K562 (cell line): ENCODE results near the gene RPS6KA4. TPM values are rescaled to one million over a fixed set of nuclear protein-coding genes. Genes with fewer than 3 reads are reported as not detected.
A peak's percentile ranks its signal among the peaks of the same experiment; 100 is the strongest.

Experiments used
- ASH1L ChIP-seq: fragments of 450-650 bp; IDR thresholded peaks from 2 replicates; pipeline ENCODE4 v1.6.1; 2018; ENCODE audit warnings: borderline replicate concordance, mild to moderate bottlenecking, low read depth; ENCODE audit not compliant: partially characterized antibody
- GATA2 ChIP-seq: sonication (generic); formaldehyde crosslinking; IDR thresholded peaks from 2 replicates; pipeline ENCODE4 v1.4.0; 2020; ENCODE audit warnings: mild to moderate bottlenecking, missing genetic modification reagents
- GTF2A2 ChIP-seq: IDR thresholded peaks from 2 replicates; pipeline ENCODE4 v1.6.1; 2016; ENCODE audit warnings: mild to moderate bottlenecking, missing genetic modification characterization, missing compliant biosample characterization
- HCFC1 ChIP-seq: IDR thresholded peaks from 2 replicates; pipeline ENCODE4 v1.6.1; 2012; ENCODE audit warnings: low read depth, low read length, improper control_type of control experiment
- SAFB2 ChIP-seq: fragments of 200-400 bp; formaldehyde crosslinking; IDR thresholded peaks from 2 replicates; pipeline ENCODE4 v1.6.1; 2018; ENCODE audit warnings: borderline replicate concordance, low read length, low read depth, moderate library complexity; ENCODE audit not compliant: severe bottlenecking
- SMARCA4 ChIP-seq: fragments of 450-650 bp; IDR thresholded peaks from 2 replicates; pipeline ENCODE4 v1.6.1; 2016
- ZFP36 ChIP-seq: fragments of 150-350 bp; IDR thresholded peaks from 2 replicates; pipeline ENCODE4 v1.6.1; 2018; ENCODE audit warnings: low read length, low read depth; ENCODE audit not compliant: partially characterized antibody
- ZNF140 ChIP-seq: fragments of 250-450 bp; sonication (Bioruptor Pico); IDR thresholded peaks from 2 replicates; pipeline ENCODE4 v1.8.0; 2021; ENCODE audit warnings: moderate library complexity, mild to moderate bottlenecking, inconsistent platforms
- ZNF668 ChIP-seq: fragments of 250-450 bp; sonication (Bioruptor Pico); IDR thresholded peaks from 2 replicates; pipeline ENCODE4 v1.8.0; 2022; ENCODE audit warnings: mild to moderate bottlenecking, inconsistent platforms
- polyA plus RNA-seq, 8 experiments: library from polyadenylated mRNA; depleted of rRNA in 4 of 8; stranded (reverse) in 5 of 8; unstranded in 3 of 8; fragments of >200 nt; fragmentation: Nextera tagmentation in 2 of 8; fragmentation: Illumina TruSeq in 1 of 8; extraction: Ambion mirVana in 2 of 8; extraction: Trizol in 1 of 8; gene quantifications; 2 replicates each; pipeline versions ENCODE4 v1.2.1 to v1.2.3, GENCODE V29; 2011 to 2014; ENCODE audit warnings: inconsistent platforms in 1 of 8, missing spikeins in 1 of 8
- total RNA-seq, 7 experiments: library from RNA; depleted of rRNA in 6 of 7; stranded (reverse); fragments of >200 nt in 6 of 7; fragmentation: Illumina TruSeq in 2 of 7; extraction: Trizol in 2 of 7; gene quantifications; 2 replicates each; pipeline versions ENCODE4 v1.2.1 to v1.2.3, GENCODE V29; 2011 to 2021; ENCODE audit warnings: low replicate concordance in 1 of 7
- TF ChIP-seq, protein P1 (sequence below): fragments of 250-450 bp; sonication (Bioruptor Pico); IDR thresholded peaks from 2 replicates; pipeline ENCODE4 v1.8.0; 2021; ENCODE audit warnings: mild to moderate bottlenecking, moderate library complexity
- TF ChIP-seq, protein P2 (sequence below): fragments of 250-450 bp; sonication (Bioruptor Pico); IDR thresholded peaks from 2 replicates; pipeline ENCODE4 v1.5.0; 2020; ENCODE audit warnings: mild to moderate bottlenecking
- TF ChIP-seq, protein P3 (sequence below), 2 experiments: fragments of 450-650 bp in 1 of 2; sonication (generic) in 1 of 2; formaldehyde crosslinking in 1 of 2; IDR thresholded peaks in 1 of 2; conservative IDR thresholded peaks in 1 of 2; 2 replicates each; pipeline versions ENCODE4 v1.6.1 to v1.8.1; 2016 to 2023; ENCODE audit warnings: mild to moderate bottlenecking in 2 of 2, moderate library complexity in 2 of 2, inconsistent platforms in 1 of 2, missing genetic modification reagents in 1 of 2
- TF ChIP-seq, protein P4 (sequence below): fragments of 450-650 bp; IDR thresholded peaks from 2 replicates; pipeline ENCODE4 v1.6.1; 2016; ENCODE audit warnings: mild to moderate bottlenecking
- TF ChIP-seq, protein P5 (sequence below): fragments of 450-650 bp; IDR thresholded peaks from 2 replicates; pipeline ENCODE4 v1.6.1; 2017; ENCODE audit warnings: mild to moderate bottlenecking, moderate library complexity
- TF ChIP-seq, protein P6 (sequence below): fragments of 450-650 bp; conservative IDR thresholded peaks from 2 replicates; pipeline ENCODE4 v1.6.1; 2016; ENCODE audit warnings: missing genetic modification characterization, low read depth, mild to moderate bottlenecking, control low read depth, missing compliant biosample characterization

RPS6KA4 gene
- total and polyA plus RNA-seq, 9 of the 15 experiments (the other 6 are each of a cell fraction or from before 2014, with no cell fraction given) = 0.15 to 23.8 (median 9.8) TPM

DNA sequence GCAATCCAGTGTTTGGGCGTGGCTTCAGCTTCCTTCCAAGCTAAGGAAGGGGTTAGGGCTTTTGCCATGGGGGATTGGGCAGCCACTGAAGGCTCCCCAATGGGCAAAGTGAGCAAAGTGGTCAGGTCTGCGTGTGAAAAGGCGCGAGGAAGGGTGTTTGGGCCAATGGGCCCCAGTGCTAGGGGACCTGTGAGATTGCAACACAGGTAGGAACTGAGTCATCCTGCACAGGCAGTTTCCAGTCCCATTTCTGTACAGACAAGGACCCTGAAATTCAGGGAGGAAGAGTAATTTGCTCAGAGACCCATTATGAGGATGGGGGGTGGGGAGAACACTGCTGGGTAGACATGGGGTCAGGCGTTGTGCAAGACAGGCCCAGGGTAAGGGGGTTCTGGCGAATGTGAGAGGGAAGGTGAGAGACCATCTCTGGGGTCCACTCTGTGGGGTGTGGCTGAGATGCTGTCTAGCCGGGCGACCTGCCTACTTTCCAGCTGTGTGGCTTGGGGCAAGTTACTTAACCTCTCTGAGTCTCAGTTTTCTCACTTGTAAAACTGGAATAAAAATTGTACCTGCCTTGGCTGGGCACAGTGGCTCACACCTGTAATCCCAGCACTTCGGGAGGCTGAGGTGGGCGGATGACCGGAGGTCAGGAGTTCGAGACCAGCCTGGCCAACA lies 11.6 kb upstream of the RPS6KA4 start (continued):
- TF ChIP-seq, protein P1, sequence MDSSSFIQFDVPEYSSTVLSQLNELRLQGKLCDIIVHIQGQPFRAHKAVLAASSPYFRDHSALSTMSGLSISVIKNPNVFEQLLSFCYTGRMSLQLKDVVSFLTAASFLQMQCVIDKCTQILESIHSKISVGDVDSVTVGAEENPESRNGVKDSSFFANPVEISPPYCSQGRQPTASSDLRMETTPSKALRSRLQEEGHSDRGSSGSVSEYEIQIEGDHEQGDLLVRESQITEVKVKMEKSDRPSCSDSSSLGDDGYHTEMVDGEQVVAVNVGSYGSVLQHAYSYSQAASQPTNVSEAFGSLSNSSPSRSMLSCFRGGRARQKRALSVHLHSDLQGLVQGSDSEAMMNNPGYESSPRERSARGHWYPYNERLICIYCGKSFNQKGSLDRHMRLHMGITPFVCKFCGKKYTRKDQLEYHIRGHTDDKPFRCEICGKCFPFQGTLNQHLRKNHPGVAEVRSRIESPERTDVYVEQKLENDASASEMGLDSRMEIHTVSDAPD (CRISPR knock-in tag) = no peak
- TF ChIP-seq, protein P2, sequence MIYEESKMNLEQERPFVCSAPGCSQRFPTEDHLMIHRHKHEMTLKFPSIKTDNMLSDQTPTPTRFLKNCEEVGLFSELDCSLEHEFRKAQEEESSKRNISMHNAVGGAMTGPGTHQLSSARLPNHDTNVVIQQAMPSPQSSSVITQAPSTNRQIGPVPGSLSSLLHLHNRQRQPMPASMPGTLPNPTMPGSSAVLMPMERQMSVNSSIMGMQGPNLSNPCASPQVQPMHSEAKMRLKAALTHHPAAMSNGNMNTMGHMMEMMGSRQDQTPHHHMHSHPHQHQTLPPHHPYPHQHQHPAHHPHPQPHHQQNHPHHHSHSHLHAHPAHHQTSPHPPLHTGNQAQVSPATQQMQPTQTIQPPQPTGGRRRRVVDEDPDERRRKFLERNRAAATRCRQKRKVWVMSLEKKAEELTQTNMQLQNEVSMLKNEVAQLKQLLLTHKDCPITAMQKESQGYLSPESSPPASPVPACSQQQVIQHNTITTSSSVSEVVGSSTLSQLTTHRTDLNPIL (CRISPR knock-in tag) = no peak
- no peak for TF ChIP-seq ZNF668 (CRISPR knock-in tag)
- peak; percentile 77 for TF ChIP-seq ZFP36
- TF ChIP-seq SAFB2 = no peak
- TF ChIP-seq ASH1L = no peak
- no peak for TF ChIP-seq HCFC1
- no peak for TF ChIP-seq GATA2 (CRISPR knock-in tag)
- no peak for TF ChIP-seq ZNF140
- TF ChIP-seq GTF2A2 (tag) = no peak
- TF ChIP-seq SMARCA4 = no peak
- TF ChIP-seq, protein P3, sequence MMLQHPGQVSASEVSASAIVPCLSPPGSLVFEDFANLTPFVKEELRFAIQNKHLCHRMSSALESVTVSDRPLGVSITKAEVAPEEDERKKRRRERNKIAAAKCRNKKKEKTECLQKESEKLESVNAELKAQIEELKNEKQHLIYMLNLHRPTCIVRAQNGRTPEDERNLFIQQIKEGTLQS (IDR thresholded peaks at IDR 0.05) = peak; percentile 46; the same call in 1 of the 2 replicates
- TF ChIP-seq, protein P3 (CRISPR knock-in tag; conservative IDR thresholded peaks at IDR 0.05) = no peak
- TF ChIP-seq, protein P4, sequence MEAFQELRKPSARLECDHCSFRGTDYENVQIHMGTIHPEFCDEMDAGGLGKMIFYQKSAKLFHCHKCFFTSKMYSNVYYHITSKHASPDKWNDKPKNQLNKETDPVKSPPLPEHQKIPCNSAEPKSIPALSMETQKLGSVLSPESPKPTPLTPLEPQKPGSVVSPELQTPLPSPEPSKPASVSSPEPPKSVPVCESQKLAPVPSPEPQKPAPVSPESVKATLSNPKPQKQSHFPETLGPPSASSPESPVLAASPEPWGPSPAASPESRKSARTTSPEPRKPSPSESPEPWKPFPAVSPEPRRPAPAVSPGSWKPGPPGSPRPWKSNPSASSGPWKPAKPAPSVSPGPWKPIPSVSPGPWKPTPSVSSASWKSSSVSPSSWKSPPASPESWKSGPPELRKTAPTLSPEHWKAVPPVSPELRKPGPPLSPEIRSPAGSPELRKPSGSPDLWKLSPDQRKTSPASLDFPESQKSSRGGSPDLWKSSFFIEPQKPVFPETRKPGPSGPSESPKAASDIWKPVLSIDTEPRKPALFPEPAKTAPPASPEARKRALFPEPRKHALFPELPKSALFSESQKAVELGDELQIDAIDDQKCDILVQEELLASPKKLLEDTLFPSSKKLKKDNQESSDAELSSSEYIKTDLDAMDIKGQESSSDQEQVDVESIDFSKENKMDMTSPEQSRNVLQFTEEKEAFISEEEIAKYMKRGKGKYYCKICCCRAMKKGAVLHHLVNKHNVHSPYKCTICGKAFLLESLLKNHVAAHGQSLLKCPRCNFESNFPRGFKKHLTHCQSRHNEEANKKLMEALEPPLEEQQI = no peak
- TF ChIP-seq, protein P5, sequence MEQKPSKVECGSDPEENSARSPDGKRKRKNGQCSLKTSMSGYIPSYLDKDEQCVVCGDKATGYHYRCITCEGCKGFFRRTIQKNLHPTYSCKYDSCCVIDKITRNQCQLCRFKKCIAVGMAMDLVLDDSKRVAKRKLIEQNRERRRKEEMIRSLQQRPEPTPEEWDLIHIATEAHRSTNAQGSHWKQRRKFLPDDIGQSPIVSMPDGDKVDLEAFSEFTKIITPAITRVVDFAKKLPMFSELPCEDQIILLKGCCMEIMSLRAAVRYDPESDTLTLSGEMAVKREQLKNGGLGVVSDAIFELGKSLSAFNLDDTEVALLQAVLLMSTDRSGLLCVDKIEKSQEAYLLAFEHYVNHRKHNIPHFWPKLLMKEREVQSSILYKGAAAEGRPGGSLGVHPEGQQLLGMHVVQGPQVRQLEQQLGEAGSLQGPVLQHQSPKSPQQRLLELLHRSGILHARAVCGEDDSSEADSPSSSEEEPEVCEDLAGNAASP = no peak
- TF ChIP-seq, protein P6, sequence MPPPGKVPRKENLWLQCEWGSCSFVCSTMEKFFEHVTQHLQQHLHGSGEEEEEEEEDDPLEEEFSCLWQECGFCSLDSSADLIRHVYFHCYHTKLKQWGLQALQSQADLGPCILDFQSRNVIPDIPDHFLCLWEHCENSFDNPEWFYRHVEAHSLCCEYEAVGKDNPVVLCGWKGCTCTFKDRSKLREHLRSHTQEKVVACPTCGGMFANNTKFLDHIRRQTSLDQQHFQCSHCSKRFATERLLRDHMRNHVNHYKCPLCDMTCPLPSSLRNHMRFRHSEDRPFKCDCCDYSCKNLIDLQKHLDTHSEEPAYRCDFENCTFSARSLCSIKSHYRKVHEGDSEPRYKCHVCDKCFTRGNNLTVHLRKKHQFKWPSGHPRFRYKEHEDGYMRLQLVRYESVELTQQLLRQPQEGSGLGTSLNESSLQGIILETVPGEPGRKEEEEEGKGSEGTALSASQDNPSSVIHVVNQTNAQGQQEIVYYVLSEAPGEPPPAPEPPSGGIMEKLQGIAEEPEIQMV = no peak
